ENCODE data around the gene DIS3L2.
A peak's percentile ranks its signal among the peaks of the same experiment; 100 is the strongest.

DNA sequence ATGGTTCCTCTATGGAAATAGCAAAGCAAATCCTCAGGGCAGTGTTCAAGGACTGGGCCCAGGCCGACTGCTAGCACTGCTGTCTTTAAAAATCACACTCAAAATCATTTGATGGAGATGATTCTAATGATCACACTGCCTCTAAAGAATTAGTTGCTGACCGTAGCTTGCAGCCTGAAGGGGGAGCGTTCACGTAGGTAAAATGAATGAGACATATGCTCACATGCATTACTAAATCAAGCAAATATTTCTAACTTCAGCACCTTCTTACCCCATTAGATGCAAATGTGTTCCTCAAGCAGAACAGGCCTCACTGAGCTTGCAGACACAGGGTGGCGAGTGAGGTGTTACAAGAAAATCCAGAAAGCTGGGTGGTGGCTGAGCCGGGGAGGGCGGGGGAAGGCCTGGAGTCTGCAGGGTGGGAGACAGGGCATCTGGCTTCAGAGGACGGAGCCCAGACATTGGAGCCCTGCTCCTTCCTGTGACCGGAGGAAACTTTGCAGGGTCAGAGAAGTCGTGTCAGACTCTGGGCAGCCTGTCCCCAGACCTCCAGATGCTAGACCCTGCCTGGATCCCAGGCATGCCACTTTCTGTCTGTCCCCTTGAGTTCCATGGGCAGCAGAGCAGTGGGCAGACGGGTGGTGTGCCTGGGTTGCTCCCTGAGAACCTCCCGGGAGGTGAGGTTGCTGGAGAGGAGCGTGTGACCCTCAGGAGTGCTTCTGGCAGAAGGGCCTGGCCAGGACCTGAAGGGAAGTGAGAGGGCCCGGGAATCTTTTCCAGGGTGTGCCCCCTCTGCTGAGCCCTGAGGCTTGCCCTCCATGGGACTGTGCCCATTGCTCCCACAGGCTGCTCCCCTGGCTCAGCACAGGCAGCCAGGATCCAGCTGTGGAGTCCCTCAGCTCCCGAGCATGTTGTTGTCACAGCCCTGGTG, 28.3 kb upstream of the DIS3L2 start:
- TF ChIP-seq CTCF (IDR thresholded peaks at IDR 0.05; ENCODE audit: insufficient read depth, low read depth, low read length): peak; percentile 7
- TF ChIP-seq EZH2 (IDR thresholded peaks at IDR 0.05; ENCODE audit: insufficient read depth, low read length): no peak
